Activated CD8-positive, alpha-beta memory T cell treated with anti-CD3 and anti-CD28 coated beads, Interleukin-2, amount 50 U/mL, for 4 hours (primary cell): Measurements from ENCODE around the gene C2CD2L.
"Not testable (repeated sequence)": the region's sequence is repeated elsewhere in the genome, so short reads cannot be mapped to it uniquely, and the experiment has no call there.

ENCODE experiments used
- DNase-seq: peaks from one replicate; pipeline ENCODE4 v3.0.0-alpha.2; 2020

Gene C2CD2L

GRCh38 chr11:119116235-119116594 lies 9.1 kb downstream of the C2CD2L start:
- no peak for DNase-seq

DNA sequence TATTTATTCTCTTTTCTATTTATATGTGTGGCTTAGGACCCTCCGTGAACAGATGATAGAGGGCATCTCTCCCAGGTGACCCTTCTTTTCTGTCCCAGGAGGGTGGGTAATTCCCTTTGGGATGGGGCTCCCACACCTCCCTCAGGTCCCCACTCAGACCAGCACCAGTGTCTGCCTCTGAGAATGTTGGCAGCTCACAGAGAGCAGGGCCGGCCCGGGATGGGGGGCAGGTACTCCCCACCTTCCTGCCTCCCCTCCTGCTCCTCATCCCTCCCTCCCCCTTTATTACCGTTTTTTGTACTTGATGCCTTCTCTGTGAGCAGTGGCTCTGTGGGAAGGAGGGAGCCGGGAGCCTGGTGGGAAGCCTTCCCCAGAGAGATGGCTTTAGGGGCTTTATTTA lies 9.5 kb downstream of the C2CD2L start:
- DNase-seq: no peak

- no peak for DNase-seq
Observed at GRCh38 chr11:119117004-119117706, 10.0 kb downstream of the C2CD2L start.

DNA sequence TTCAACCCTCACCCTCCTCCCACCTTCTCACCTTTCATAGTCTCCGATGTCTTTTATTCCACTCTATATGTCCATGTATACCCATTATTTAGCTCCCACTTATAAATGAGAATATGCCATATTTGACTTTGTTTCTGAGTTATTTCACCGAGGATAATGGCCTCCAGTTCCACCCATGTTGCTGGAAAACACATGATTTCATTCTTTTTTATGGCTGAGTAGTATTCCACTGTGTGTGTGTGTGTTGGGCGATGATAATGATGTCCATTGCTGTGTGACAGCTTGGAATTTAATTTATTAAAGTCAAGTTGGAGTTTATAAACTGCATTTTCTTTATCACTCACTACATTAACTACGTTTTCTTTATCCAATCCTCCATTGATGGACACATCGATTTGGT lies 11.1 kb downstream of the C2CD2L start:
- DNase-seq: no peak

DNA sequence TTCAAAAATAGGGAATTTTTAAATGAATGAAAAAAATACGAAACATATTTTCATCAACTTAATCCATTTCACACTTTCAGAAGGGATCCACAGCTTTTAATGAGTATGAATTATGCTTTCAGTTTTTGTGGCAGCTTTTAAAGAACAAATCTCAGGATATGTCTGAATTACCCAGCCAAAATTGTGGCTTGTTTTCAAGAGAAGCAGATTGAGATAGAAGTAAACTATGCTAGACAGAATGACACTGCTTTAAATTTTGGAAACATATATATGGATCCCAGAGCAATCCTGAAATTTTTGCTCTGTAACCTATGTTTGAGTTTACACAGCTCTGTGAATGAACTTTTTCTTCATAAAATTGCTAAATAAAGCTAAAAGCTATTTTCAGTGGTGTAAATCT lies 11.8 kb downstream of the C2CD2L start:
- DNase-seq: no peak

DNA sequence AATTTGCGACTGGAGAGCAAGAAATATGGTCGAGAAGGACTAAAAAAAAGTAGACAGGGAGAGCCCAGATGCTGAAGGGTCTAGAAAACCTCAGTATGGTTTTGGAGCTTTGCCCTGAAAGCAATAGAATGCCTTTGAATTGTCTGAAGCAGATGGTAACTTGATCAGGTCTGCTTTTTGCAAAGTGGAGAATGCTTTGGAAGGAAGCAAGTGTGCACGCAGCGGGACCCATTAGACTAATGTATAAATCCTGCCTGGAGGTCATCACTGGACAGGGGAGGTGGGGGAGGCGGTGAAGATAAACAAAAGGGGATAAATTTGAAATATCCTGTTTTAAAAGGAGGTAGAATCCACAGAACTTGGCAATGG lies 13.5 kb downstream of the C2CD2L start:
- DNase-seq: no peak

- DNase-seq: peak; percentile 100
Observed at GRCh38 chr11:119121008-119121810, 14.1 kb downstream of the C2CD2L start, which contains the start of gene HINFP. Gene HINFP, plus strand, starts transcription at chr11:119121580. Its CDS starts 5,365 bp downstream, at chr11:119126945.

- no peak for DNase-seq
Observed at GRCh38 chr11:119121811-119122124, 14.6 kb downstream of the C2CD2L start.

GRCh38 chr11:119125821-119126220 lies 18.7 kb downstream of the C2CD2L start:
- no peak for DNase-seq

- DNase-seq: no peak
Observed at GRCh38 chr11:119126675-119127268, 19.6 kb downstream of the C2CD2L start.

GRCh38 chr11:119130662-119131061 lies 23.5 kb downstream of the C2CD2L start:
- DNase-seq: no peak

DNA sequence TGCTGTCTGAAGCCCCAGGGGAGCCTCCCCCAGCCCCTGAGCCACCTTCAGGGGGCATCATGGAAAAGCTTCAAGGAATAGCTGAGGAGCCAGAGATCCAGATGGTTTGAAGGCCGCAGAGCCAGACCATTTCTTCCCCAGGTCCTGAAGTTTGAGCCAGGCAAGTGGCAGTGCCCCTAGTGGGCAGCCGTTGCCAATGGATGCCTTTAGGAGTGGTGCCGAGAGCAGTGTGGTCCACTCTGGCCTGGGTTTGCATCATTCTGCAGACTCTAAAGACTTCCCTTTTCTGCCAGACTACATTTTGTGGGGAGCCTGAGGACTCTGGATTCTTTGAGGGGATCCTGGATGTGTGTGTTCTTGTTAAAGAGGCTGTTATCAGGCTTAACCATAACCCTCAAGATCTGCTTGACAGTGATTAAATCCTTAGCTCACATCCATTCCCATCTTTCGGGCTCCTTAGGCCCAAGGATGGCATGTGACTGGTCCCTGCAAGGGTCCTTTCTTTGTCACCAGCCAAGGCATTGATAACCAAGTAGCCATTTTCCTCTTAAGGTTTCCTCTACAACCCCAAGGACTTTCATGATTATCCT lies 27.3 kb downstream of the C2CD2L start:
- no peak for DNase-seq

DNA sequence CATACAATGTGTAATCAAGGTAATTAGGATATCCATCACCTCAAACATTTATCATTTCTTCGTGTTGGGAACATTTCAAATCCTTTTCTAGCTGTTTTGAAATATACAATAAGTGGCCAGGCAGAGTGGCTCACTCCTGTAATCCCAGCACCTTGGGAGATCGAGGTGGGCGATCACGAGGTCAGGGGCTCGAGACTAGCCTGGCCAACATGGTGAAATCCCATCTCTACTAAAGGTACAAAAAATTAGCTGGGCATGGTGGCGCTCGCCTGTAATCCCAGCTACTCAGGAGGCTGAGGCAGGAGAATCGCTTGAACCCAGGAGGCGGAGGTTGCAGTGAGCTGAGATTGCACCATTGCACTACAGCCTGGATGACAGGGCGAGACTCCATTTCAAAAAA lies 32.1 kb downstream of the C2CD2L start:
- not testable (repeated sequence) for DNase-seq

- no peak for DNase-seq
Observed at GRCh38 chr11:119144825-119145486, 37.8 kb downstream of the C2CD2L start.

GRCh38 chr11:119145551-119145950 lies 38.4 kb downstream of the C2CD2L start:
- DNase-seq: no peak

DNA sequence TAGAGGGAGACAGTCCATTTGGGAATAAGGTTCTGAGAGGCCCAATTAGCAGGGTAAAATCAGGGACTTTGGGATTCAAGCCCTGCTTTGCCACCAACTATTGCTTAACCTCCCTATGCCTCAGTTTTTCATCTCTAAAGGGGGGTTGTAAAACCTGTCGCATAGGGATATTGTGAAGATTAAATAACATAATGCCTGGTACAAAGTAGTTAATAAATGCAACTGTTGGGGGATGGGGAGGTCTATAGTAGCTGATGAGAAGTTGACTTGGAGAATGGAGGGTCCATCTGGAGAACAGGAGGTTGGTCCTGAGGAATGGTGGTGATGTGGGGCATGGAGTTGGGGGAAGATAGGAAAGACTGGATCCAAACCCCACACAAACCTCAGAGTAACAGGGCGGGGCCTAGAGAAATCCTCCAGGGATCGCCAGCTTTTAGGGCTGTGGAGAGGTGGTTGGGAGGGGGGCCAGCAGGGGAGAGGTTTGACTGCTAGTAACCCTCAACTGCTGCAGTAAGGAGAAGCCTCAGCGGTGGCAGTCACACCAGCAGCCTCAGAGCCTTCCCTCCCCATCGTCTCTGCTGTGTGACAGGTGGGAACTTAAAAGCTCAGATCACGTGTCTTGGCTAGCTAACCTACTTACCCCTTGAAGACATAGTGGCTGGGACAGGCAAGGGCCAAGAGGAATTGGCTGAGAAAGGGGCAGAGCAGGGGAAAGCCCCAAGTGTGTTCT lies 40.6 kb downstream of the C2CD2L start:
- DNase-seq: no peak

GRCh38 chr11:119148720-119149017 lies 41.5 kb downstream of the C2CD2L start:
- no peak for DNase-seq

DNA sequence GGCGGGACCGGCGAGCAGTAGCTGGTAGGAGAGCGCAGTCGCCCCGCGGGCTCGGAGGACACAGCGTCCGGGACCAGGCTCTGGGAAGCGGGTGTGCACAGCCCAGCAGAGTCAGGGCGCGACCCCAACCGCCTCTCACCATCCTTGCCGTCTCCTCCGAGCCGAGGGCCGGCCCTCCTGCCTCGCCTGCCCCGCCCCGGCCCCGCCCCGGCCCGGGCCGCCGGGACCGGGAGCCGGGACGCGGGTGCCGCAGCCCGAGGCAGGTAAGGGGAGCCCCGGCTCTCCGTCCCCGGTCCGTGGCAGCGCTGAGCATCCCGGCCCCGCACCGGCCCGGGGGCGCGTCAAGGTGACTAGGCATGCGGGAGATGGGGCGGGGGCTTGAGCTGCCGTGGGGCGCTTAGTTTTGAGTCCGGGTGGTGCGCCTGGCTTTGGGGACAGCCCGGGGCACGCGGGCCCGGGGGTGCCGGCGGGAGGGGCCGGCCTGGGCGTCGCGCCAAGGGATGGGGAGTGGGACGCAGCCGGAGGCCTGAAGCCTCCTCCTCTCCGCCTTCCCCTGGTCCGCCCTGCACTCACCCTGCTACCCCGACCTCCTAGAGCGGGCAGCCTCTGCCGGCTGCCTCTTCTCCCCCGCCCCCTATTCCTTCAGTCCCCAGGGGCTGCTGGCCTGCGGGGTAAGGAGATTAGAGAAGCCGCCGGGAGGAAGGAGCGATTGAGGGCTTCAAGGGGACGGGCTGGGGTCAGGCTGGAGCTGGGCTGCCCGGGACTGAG lies 42.1 kb downstream of the C2CD2L start, which contains the start of gene ABCG4:
Gene ABCG4, plus strand, starts transcription at position 35 of the 768 bp plus-strand sequence. CDS start 914 bp downstream, outside the sequence.
- peak; percentile 29 for DNase-seq

DNA sequence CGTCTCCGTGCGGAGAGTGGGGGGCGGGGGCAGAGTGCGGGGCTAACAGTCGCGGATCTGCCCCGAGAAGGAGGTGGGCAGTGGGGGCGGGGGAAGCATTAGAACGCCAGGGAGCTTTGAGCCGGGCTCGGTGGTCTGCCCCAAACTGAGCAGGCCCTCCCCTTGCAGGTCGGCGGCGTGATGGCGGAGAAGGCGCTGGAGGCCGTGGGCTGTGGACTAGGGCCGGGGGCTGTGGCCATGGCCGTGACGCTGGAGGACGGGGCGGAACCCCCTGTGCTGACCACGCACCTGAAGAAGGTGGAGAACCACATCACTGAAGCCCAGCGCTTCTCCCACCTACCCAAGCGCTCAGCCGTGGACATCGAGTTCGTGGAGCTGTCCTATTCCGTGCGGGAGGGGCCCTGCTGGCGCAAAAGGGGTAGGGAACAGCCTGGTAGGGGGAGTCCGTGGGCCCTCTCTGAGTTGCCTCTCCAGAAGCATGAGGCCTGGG lies 42.7 kb downstream of the C2CD2L start:
- DNase-seq: no peak

DNA sequence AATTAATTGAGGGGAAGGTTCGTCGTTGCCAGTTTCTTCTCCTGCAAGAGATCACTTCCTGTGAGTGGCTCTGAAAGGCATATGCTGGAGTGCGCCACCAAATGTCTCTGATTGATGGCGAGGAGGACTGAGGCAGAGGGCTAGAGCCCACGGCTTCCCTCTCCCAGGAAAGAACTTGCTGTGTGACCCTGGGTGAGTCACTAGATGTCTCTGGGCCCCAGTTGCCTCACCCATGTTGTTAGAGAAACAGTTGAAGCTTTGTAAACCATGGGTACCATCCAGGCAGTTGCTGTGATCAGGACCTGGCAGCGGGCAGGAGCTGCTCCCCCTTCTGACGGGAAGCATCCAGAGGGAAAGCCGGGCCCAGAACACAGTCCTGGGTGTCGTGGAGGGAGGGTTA lies 44.9 kb downstream of the C2CD2L start:
- no peak for DNase-seq

- DNase-seq: no peak
Observed at GRCh38 chr11:119152604-119153003, 45.5 kb downstream of the C2CD2L start.
